ENCODE data around the gene PES1.

DNA sequence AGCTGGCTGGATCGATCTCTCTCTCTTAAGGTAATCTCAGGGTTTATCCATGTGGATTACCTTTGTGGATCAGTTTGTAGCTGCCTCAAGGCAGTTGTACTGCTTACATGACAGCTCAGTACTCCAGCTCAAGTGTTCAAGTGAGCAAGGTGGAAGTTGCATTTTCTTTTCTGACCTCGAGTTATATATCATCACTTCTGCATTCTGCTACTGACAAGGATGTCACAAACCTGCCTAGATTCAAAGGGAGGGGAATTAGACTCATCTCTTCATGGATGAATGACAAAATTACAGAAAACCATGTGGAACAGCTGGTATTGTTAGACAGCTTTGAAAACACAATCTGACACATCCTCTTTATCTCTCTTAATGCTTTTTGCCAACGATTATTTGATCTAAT lies 9.2 kb upstream of the PES1 start:
- TF ChIP-seq, protein P1, sequence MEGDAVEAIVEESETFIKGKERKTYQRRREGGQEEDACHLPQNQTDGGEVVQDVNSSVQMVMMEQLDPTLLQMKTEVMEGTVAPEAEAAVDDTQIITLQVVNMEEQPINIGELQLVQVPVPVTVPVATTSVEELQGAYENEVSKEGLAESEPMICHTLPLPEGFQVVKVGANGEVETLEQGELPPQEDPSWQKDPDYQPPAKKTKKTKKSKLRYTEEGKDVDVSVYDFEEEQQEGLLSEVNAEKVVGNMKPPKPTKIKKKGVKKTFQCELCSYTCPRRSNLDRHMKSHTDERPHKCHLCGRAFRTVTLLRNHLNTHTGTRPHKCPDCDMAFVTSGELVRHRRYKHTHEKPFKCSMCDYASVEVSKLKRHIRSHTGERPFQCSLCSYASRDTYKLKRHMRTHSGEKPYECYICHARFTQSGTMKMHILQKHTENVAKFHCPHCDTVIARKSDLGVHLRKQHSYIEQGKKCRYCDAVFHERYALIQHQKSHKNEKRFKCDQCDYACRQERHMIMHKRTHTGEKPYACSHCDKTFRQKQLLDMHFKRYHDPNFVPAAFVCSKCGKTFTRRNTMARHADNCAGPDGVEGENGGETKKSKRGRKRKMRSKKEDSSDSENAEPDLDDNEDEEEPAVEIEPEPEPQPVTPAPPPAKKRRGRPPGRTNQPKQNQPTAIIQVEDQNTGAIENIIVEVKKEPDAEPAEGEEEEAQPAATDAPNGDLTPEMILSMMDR (conservative IDR thresholded peaks at IDR 0.05 in 1 of 2, IDR thresholded peaks at IDR 0.05 in 1 of 2; ENCODE audit: low read depth in 1 of 2, low read length in 2 of 2), result no peak
- TF ChIP-seq EZH2 (IDR thresholded peaks at IDR 0.05; ENCODE audit: low read length, missing control alignments), result no peak

Measured in fibroblast of lung (primary cell).